Measurements from ENCODE around the gene CACNA1S. TPM values are rescaled to one million over a fixed set of nuclear protein-coding genes. Genes with fewer than 3 reads are reported as not detected.

The CACNA1S gene
- total RNA-seq, 4 donors from 2014 or later = not detected

- peaks cover 4 to 66% (median 23%) of the 10 kb centered on the region in 3 donors for H3K36me3 ChIP-seq
- peak overlapping the region; percentile 49 to 81 (median 62) for H3K27ac ChIP-seq
- no peak overlapping the region for H3K4me3 ChIP-seq
- H3K4me1 ChIP-seq = peaks cover 18 to 66% (median 25%) of the 10 kb centered on the region in 3 donors
- 34 to 47% methylated on average over 4 to 5 of the region's 6 CpGs for WGBS, 2 donors
- no peaks in the 10 kb centered on the region for H3K9me3 ChIP-seq
- intact Hi-C loops (cut with DNase I) = no loop called here
- no peak for TF ChIP-seq POLR2A (IDR thresholded peaks at IDR 0.05)
- no peak for TF ChIP-seq CTCF (IDR thresholded peaks at IDR 0.05)
- no peak for DNase-seq
- H3K27me3 ChIP-seq = peaks cover 0 to 3% (median 0%) of the 10 kb centered on the region in 4 donors
Observed at GRCh38 chr1:201137579-201138310, 25.5 kb upstream of the CACNA1S start.

DNA sequence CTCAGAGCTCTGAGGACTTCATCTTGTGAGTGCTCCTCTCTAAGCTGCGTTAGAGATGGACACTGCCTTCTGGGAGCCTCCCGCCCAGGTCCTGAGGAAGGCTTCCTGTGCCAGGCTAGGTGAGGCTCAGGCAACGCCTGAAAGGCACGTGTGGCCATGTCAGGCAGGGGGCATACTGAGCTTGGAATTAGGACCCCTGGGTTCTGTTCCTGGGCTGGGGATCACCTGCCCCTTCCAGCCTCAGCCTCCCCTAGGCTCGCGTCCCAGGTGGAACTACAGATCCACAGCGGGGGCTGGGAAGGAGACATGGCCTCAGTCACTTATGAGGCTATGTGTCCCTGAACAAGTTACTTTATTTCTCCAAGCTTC is 24.8 kb upstream of the CACNA1S start:
- H3K4me1 ChIP-seq = peaks cover 18 to 59% (median 25%) of the 10 kb centered on the region in 3 donors
- no peak overlapping the region for H3K4me3 ChIP-seq
- intact Hi-C loops (cut with DNase I) = no loop called here
- no peaks in the 10 kb centered on the region for H3K27me3 ChIP-seq
- WGBS, 2 donors = 100% methylated on average over 1 of the region's 7 CpGs; no CpG with 5 or more reads in 1 of the 2 donors
- H3K9me3 ChIP-seq = no peaks in the 10 kb centered on the region
- peak overlapping the region in 2 of 4 donors; percentile 66 to 81 for H3K27ac ChIP-seq
- no peak for TF ChIP-seq POLR2A (IDR thresholded peaks at IDR 0.05)
- no peak for TF ChIP-seq CTCF (IDR thresholded peaks at IDR 0.05)
- DNase-seq = no peak
- H3K36me3 ChIP-seq = peaks cover 4 to 61% (median 21%) of the 10 kb centered on the region in 3 donors

DNA sequence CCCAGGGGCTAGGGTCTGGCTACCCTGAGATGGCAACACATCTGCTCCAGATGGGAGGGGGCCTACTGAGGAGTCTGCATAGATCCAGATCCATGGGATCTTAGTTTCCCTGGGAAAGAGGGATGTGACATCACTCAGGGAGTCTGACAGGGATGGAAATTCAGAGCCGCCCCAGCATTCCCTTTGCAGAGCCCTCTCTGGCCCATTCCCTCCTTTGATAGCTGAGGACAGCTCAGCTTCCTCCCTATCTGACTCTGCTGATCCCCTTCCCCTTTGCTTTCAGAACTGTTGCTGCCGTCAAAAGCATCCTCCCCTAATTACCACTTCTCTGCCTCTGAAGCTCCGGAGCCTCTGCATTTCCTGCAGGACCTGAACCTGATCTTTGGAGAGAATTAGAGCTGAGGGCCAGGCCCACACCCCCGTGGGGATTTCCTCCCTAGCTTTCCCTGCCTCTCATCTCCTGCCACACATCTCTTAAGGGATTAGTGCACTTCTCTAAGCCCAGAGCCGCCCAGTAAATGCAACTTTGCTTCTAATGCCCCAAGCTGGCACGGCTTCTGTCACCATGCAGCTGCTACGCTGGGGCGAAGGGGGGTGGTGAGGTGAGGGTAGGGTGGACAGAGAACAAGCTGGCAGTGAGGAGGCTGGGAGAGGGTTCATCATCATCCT is 24.3 kb upstream of the CACNA1S start:
- H3K4me3 ChIP-seq = no peak overlapping the region
- peaks cover 4 to 56% (median 16%) of the 10 kb centered on the region in 3 donors for H3K36me3 ChIP-seq
- DNase-seq = no peak
- intact Hi-C loops (cut with DNase I) = no loop called here
- no peaks in the 10 kb centered on the region for H3K9me3 ChIP-seq
- no peak for TF ChIP-seq CTCF (IDR thresholded peaks at IDR 0.05)
- no peak for TF ChIP-seq POLR2A (IDR thresholded peaks at IDR 0.05)
- H3K27ac ChIP-seq = peak overlapping the region in 2 of 4 donors; percentile 66 to 81
- 54 to 65% methylated on average over 3 to 4 of the region's 8 CpGs for WGBS, 2 donors
- peaks cover 18 to 54% (median 25%) of the 10 kb centered on the region in 3 donors for H3K4me1 ChIP-seq
- no peaks in the 10 kb centered on the region for H3K27me3 ChIP-seq

DNA sequence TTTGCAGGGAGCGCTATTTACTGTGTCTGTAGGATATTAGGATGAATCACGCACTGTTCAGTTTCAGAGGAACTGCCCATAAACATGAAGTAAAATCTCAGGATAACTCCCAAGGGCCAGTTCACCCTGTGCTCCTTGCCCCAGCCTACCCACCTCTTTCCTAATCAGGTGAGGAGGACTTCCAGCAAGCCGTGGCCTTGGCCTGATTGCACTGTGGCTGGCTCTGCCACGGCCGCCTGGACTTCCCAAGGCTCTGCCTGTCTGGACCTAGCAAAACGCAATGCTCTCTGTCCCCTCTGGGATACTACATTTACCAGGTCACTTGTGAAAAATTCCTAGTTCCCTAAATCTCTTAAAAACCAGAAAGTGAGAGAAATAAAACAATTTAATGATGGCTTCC is 22.2 kb upstream of the CACNA1S start:
- Histone ChIP-seq H3K36me3 (peaks cover 4 to 37% (median 11%) of the 10 kb centered on the region in 3 donors), H3K27ac (no peak overlapping the region), H3K4me3 (no peak overlapping the region), H3K4me1 (peaks cover 13 to 33% (median 25%) of the 10 kb centered on the region in 3 donors), H3K9me3 (no peaks in the 10 kb centered on the region), H3K27me3 (no peaks in the 10 kb centered on the region)
- TF ChIP-seq POLR2A (IDR thresholded peaks at IDR 0.05) (no peak), CTCF (IDR thresholded peaks at IDR 0.05) (no peak)
- DNase-seq = no peak
- intact Hi-C loops (cut with DNase I) = no loop called here
- WGBS, 2 donors = 82 to 87% methylated on average over 4 to 6 of the region's 6 CpGs

DNA sequence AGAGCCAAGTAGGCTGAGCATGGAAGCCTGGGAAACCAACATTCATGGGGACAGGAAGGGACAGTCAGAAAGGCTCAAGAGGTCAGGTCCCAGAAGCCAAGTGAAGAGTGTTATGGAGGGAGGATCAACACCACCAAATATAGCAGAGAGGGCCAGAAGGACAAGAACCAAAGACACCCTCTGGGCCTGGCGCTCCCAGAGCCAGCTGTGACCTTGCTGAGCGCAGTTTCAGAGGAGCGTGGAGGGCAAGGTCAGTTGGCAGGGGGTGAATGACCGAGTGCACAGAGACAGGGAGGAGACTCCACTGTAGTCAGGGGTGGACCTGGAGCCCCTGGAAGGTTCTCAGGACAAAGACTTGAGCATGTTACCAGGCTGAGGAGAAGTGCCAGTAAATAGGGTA is 19.2 kb upstream of the CACNA1S start:
- H3K4me3 ChIP-seq = no peak overlapping the region
- H3K27me3 ChIP-seq = peaks cover 0 to 26% (median 0%) of the 10 kb centered on the region in 4 donors
- no peaks in the 10 kb centered on the region for H3K9me3 ChIP-seq
- H3K4me1 ChIP-seq = peaks cover 0 to 13% (median 10%) of the 10 kb centered on the region in 3 donors
- WGBS, 2 donors = 57 to 66% methylated on average over 4 of the region's 4 CpGs
- intact Hi-C loops (cut with DNase I) = no loop called here
- DNase-seq = no peak
- H3K27ac ChIP-seq = no peak overlapping the region
- TF ChIP-seq POLR2A (IDR thresholded peaks at IDR 0.05) (no peak), CTCF (IDR thresholded peaks at IDR 0.05) (no peak)
- H3K36me3 ChIP-seq = peaks cover 4 to 29% (median 11%) of the 10 kb centered on the region in 3 donors

Measured in esophagus squamous epithelium (tissue), 5 donors.